Mammary epithelial cell (primary cell): ENCODE measurements around the gene RHCE.

Source experiments
- CTCF ChIP-seq, 2 donors: IDR thresholded peaks in 1 of 2; conservative IDR thresholded peaks in 1 of 2; 2 replicates each; pipeline ENCODE4 v1.5.1; 2011 to 2012; ENCODE audit warnings: inconsistent platforms in 2 of 2, low read length in 2 of 2, mild to moderate bottlenecking in 2 of 2, control low read depth in 1 of 2, low read depth in 1 of 2; ENCODE audit not compliant: insufficient read depth in 1 of 2; ENCODE audit errors: extremely low read depth in 1 of 2
- EZH2 ChIP-seq: IDR thresholded peaks from 2 replicates; pipeline ENCODE4 v1.6.1; 2012; ENCODE audit warnings: low read length, inconsistent platforms, borderline replicate concordance

- TF ChIP-seq CTCF (conservative IDR thresholded peaks at IDR 0.05 in 1 of 2, IDR thresholded peaks at IDR 0.05 in 1 of 2; ENCODE audit: extremely low read depth in 1 of 2, insufficient read depth in 1 of 2, low read depth in 1 of 2, low read length in 2 of 2) (no peak), EZH2 (no peak)
These were observed 9.7 kb upstream of the RHCE start, which contains the start of gene MACO1 for GRCh38 chr1:25430073-25430966.
